Caco-2 (cell line): ENCODE results near the gene GLCCI1. TPM values are rescaled to one million over a fixed set of nuclear protein-coding genes. Genes with fewer than 3 reads are reported as not detected.
"Not testable (repeated sequence)": the region's sequence is repeated elsewhere in the genome, so short reads cannot be mapped to it uniquely, and the experiment has no call there.

Experiments used
- BruUV-seq: library from RNA; stranded (reverse); fragments of 400-500 nt; replicated peaks from 2 replicates; lab custom pipeline; 2021; lab: Mats Ljungman, UMichigan
- CTCF ChIA-PET: fragments of 300-600 bp; sonication (Branson Sonifier 250); formaldehyde crosslinking; loops from one replicate; lab custom pipeline; 2022; ENCODE audit warnings: antibody characterized with exemption; lab: Charles Lee
- POLR2A ChIA-PET: fragments of 300-600 bp; sonication (Branson Sonifier 250); formaldehyde crosslinking; loops from one replicate; lab custom pipeline; 2022; ENCODE audit warnings: antibody characterized with exemption; lab: Charles Lee
- DNase-seq, 2 experiments: peaks; one replicate each; pipeline versions ENCODE4 v3.0.0 to v3.0.0-alpha.2; 2020 to 2022
- H3K27me3 ChIP-seq: replicated peaks from 2 replicates; pipeline ENCODE4 v1.6.0; 2011; ENCODE audit warnings: low read length; ENCODE audit not compliant: control insufficient read depth, insufficient read depth
- H3K36me3 ChIP-seq: 2 replicates; pipeline ENCODE4 v1.5.1; 2011; ENCODE audit warnings: low read length; ENCODE audit not compliant: control insufficient read depth, insufficient read depth
- H3K4me1 ChIP-seq: fragments of 250-450 bp; sonication (Bioruptor Pico); 2 replicates; pipeline ENCODE4 v1.5.1; 2020; ENCODE audit warnings: mild to moderate bottlenecking
- H3K4me3 ChIP-seq: 2 replicates; pipeline ENCODE4 v1.5.1; 2011; ENCODE audit warnings: low read depth, mild to moderate bottlenecking, control low read depth, low read length
- H3K9me3 ChIP-seq: fragments of 250-450 bp; sonication (Bioruptor Pico); 2 replicates; pipeline ENCODE4 v1.5.1; 2020; ENCODE audit warnings: mild to moderate bottlenecking, moderate library complexity
- H3K27ac Mint-ChIP-seq: one replicate; pipeline ENCODE4 v1.8.0; 2022; ENCODE audit warnings: mixed read lengths; ENCODE audit not compliant: unreplicated experiment
- H3K27me3 Mint-ChIP-seq: one replicate; pipeline ENCODE4 v1.8.0; 2022; ENCODE audit warnings: mixed read lengths; ENCODE audit not compliant: insufficient read depth, unreplicated experiment
- H3K36me3 Mint-ChIP-seq: one replicate; pipeline ENCODE4 v1.8.0; 2022; ENCODE audit warnings: mild to moderate bottlenecking, mixed read lengths; ENCODE audit not compliant: insufficient read depth, unreplicated experiment
- H3K4me1 Mint-ChIP-seq: one replicate; pipeline ENCODE4 v1.8.0; 2022; ENCODE audit warnings: low read depth, mixed read lengths; ENCODE audit not compliant: unreplicated experiment
- H3K4me3 Mint-ChIP-seq: one replicate; pipeline ENCODE4 v1.8.0; 2022; ENCODE audit warnings: mild to moderate bottlenecking, moderate library complexity, mixed read lengths; ENCODE audit not compliant: unreplicated experiment
- H3K9me3 Mint-ChIP-seq: one replicate; pipeline ENCODE4 v1.8.0; 2022; ENCODE audit warnings: mixed read lengths; ENCODE audit not compliant: unreplicated experiment
- CTCF ChIP-seq, 2 experiments: fragments of 200-600 bp in 1 of 2; IDR thresholded peaks; 1 replicate in 1 of 2; 2 replicates in 1 of 2; pipeline versions ENCODE4 v1.5.1 to v1.8.0; 2011 to 2022; ENCODE audit warnings: antibody characterized with exemption in 1 of 2, control low read depth in 1 of 2, inconsistent platforms in 1 of 2, low read depth in 1 of 2, low read length in 1 of 2, mild to moderate bottlenecking in 1 of 2, moderate library complexity in 1 of 2; ENCODE audit not compliant: insufficient read depth in 1 of 2, severe bottlenecking in 1 of 2, unreplicated experiment in 1 of 2
- intact Hi-C: fragments of 100-400 bp; cut with micrococcal nuclease; formaldehyde crosslinking; loops from one replicate; pipeline ENCODE4 v1.10.0; 2022; ENCODE audit not compliant: unreplicated experiment
- total RNA-seq: library from RNA; stranded (reverse); gene quantifications from 2 replicates; pipeline ENCODE4 v1.2.3, GENCODE V29; 2022

Gene GLCCI1
- total RNA-seq, 1 experiment from 2014 or later = 18.8 TPM

- intact Hi-C loops = loop anchor here (10.0 kb wide), 1 partner anchor 425 kb away; the partner anchor contains the start of gene MIOS
- BruUV-seq = no TSS peak
- TF ChIP-seq CTCF (IDR thresholded peaks at IDR 0.05; ENCODE audit: insufficient read depth in 1 of 2, low read depth in 1 of 2, low read length in 1 of 2, severe bottlenecking in 1 of 2, unreplicated experiment in 1 of 2) = no peak
- Histone ChIP-seq H3K4me1 (peaks cover 7% of the 10 kb centered on the region), H3K27me3 (no peaks in the 10 kb centered on the region), H3K36me3 (no peaks in the 10 kb centered on the region), H3K4me3 (no peak overlapping the region), H3K9me3 (peaks cover 12% of the 10 kb centered on the region)
- Mint-ChIP-seq H3K9me3 (peaks cover 26% of the 10 kb centered on the region), H3K4me1 (peaks cover 6% of the 10 kb centered on the region), H3K27me3 (no peaks in the 10 kb centered on the region), H3K36me3 (no peaks in the 10 kb centered on the region), H3K4me3 (no peak overlapping the region), H3K27ac (no peak overlapping the region)
- POLR2A ChIA-PET = no interaction called here
- CTCF ChIA-PET = interaction anchor here (0.6 kb wide), 1 partner anchor 201 kb away, joined by 3 read pairs; no protein-coding TSS in a partner anchor
- DNase-seq = no peak
Observed at GRCh38 chr7:7989616-7990440, 21.2 kb downstream of the GLCCI1 start.

DNA sequence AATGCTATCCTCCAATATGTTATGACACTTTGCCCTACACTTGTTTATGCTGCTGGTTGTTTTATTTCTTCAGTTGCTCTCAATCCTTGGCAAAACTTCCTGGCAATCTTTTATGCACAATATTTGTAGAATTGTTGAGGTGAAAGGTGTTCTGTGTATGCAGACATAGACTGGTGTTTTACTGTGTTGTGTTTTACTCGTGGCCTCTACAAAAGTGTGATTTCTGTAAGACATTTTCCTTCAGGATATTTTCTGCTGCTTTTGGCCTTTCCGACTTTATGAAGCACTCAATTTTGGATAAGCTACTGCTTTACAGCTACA is 21.8 kb downstream of the GLCCI1 start:
- Histone ChIP-seq H3K4me1 (peaks cover 7% of the 10 kb centered on the region), H3K9me3 (peaks cover 12% of the 10 kb centered on the region), H3K27me3 (no peaks in the 10 kb centered on the region), H3K4me3 (no peak overlapping the region), H3K36me3 (no peaks in the 10 kb centered on the region)
- ChIA-PET POLR2A (no interaction called here), CTCF (no interaction called here)
- peaks cover 26% of the 10 kb centered on the region for H3K9me3 Mint-ChIP-seq
- BruUV-seq = no TSS peak
- no peak overlapping the region for H3K4me3 Mint-ChIP-seq
- no peak for DNase-seq
- H3K36me3 Mint-ChIP-seq = no peaks in the 10 kb centered on the region
- no peak for TF ChIP-seq CTCF (IDR thresholded peaks at IDR 0.05; ENCODE audit: insufficient read depth in 1 of 2, low read depth in 1 of 2, low read length in 1 of 2, severe bottlenecking in 1 of 2, unreplicated experiment in 1 of 2)
- intact Hi-C loops = loop anchor here (10.0 kb wide), 1 partner anchor 426 kb away; the partner anchor contains the start of gene MIOS
- peaks cover 6% of the 10 kb centered on the region for H3K4me1 Mint-ChIP-seq
- no peaks in the 10 kb centered on the region for H3K27me3 Mint-ChIP-seq
- H3K27ac Mint-ChIP-seq = no peak overlapping the region

- Mint-ChIP-seq H3K27me3 (no peaks in the 10 kb centered on the region), H3K4me1 (peaks cover 16% of the 10 kb centered on the region), H3K36me3 (no peaks in the 10 kb centered on the region), H3K4me3 (no peak overlapping the region), H3K9me3 (peaks cover 26% of the 10 kb centered on the region), H3K27ac (no peak overlapping the region)
- DNase-seq = no peak
- no peak for TF ChIP-seq CTCF (IDR thresholded peaks at IDR 0.05; ENCODE audit: insufficient read depth in 1 of 2, low read depth in 1 of 2, low read length in 1 of 2, severe bottlenecking in 1 of 2, unreplicated experiment in 1 of 2)
- POLR2A ChIA-PET = no interaction called here
- H3K36me3 ChIP-seq = no peaks in the 10 kb centered on the region
- H3K4me1 ChIP-seq = peaks cover 25% of the 10 kb centered on the region
- no TSS peak for BruUV-seq
- CTCF ChIA-PET = no interaction called here
- no peaks in the 10 kb centered on the region for H3K27me3 ChIP-seq
- intact Hi-C loops = loop anchor here (10.0 kb wide), 1 partner anchor 428 kb away; the partner anchor contains the start of gene MIOS
- H3K9me3 ChIP-seq = peaks cover 12% of the 10 kb centered on the region
- no peak overlapping the region for H3K4me3 ChIP-seq
Observed at GRCh38 chr7:7992506-7992905, 23.9 kb downstream of the GLCCI1 start.

- peaks cover 15% of the 10 kb centered on the region for H3K9me3 ChIP-seq
- POLR2A ChIA-PET, BruUV-seq, H3K4me3 ChIP-seq, H3K4me1 Mint-ChIP-seq, H3K27ac Mint-ChIP-seq, H3K27me3 ChIP-seq, H3K27me3 Mint-ChIP-seq, CTCF ChIA-PET, DNase-seq, H3K36me3 Mint-ChIP-seq, H3K4me3 Mint-ChIP-seq, H3K36me3 ChIP-seq: not testable (repeated sequence)
- intact Hi-C loops = loop anchor here (5.0 to 10.0 kb wide), 2 partner anchors 297 to 431 kb away; partner anchors contain the start of gene MIOS
- peaks cover 18% of the 10 kb centered on the region for H3K4me1 ChIP-seq
- H3K9me3 Mint-ChIP-seq = peaks cover 26% of the 10 kb centered on the region
Observed at GRCh38 chr7:7995348-7995747, 26.8 kb downstream of the GLCCI1 start.
